HG03066 (cell line): Measurements from ENCODE around the gene IL26.

Experiments used
- ATAC-seq: cut with Tn5 transposase; IDR thresholded peaks from one replicate; pipeline ENCODE4 v1.9.1; 2021; ENCODE audit warnings: low read depth; ENCODE audit not compliant: unreplicated experiment

Gene IL26

GRCh38 chr12:68159681-68160304 is 65.8 kb downstream of the IL26 start, which contains the start of gene IFNG:
TSS of gene IFNG (minus strand) at chr12:68159740. CDS start at chr12:68159615, 125 bp downstream.
- peak; percentile 53 for ATAC-seq

DNA sequence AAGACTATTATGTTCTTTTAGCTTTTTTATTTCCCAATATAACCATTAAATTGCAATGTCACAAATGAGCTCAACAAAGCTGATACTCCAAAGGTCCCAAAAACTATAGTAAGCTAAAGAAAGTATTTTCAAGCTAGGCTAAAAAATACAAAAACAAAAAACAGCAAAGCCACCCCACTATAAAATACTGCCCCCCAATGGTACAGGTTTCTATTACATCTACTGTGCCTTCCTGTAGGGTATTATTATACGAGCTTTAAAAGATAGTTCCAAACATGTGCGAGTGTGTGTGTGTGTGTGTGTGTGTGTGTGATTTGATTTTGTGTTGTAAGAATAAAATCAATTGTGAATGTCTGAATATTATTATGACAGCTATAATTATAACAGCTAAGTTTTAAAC is 67.2 kb downstream of the IL26 start:
- ATAC-seq = no peak

GRCh38 chr12:68157380-68157779 is 68.2 kb downstream of the IL26 start:
- ATAC-seq = no peak

DNA sequence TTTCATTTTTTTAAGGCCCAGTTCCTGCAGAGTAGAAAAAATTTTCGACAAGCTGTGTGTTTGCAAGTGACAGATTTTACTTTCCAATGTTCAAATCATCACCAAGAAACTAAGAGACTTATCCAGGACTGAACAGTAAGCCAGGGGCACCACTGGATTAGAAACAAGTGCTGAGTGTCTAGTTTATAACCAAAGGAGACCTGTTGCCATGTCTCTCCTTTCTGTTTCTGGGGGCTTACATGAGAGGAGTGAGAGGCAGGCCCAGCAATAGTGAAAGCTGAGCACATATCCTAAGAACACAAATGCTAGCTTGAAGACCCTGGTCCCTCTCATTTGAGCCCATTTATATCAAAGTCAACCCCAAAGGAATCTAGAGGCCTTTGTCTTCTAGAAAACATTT is 69.0 kb downstream of the IL26 start:
- no peak for ATAC-seq

- ATAC-seq = no peak
Measured at GRCh38 chr12:68154779-68155178, 70.8 kb downstream of the IL26 start.
